ENCODE data around the gene KLHDC7A. TPM values are rescaled to one million over a fixed set of nuclear protein-coding genes. Genes with fewer than 3 reads are reported as not detected.

The KLHDC7A gene
- total RNA-seq, 1 donor from 2014 or later: 34.5 TPM

GRCh38 chr1:18508084-18508483, 27.4 kb downstream of the KLHDC7A start:
- DNase-seq (ENCODE audit: low spot score): no peak

- no peak for DNase-seq (ENCODE audit: low spot score)
Observed at GRCh38 chr1:18511149-18511873, 30.6 kb downstream of the KLHDC7A start.

GRCh38 chr1:18511874-18512150, 31.1 kb downstream of the KLHDC7A start:
- no peak for DNase-seq (ENCODE audit: low spot score)

GRCh38 chr1:18512883-18513282, 32.2 kb downstream of the KLHDC7A start:
- no peak for DNase-seq (ENCODE audit: low spot score)

- DNase-seq (ENCODE audit: low spot score): no peak
Observed at GRCh38 chr1:18513995-18514394, 33.3 kb downstream of the KLHDC7A start.

GRCh38 chr1:18515120-18515667, 34.5 kb downstream of the KLHDC7A start:
- DNase-seq (ENCODE audit: low spot score): no peak

GRCh38 chr1:18516473-18516872, 35.7 kb downstream of the KLHDC7A start:
- no peak for DNase-seq (ENCODE audit: low spot score)

- no peak for DNase-seq (ENCODE audit: low spot score)
Observed at GRCh38 chr1:18526436-18527275, 45.9 kb downstream of the KLHDC7A start.

GRCh38 chr1:18527514-18527913, 46.8 kb downstream of the KLHDC7A start:
- no peak for DNase-seq (ENCODE audit: low spot score)

- no peak for DNase-seq (ENCODE audit: low spot score)
Observed at GRCh38 chr1:18527921-18528320, 47.2 kb downstream of the KLHDC7A start.

GRCh38 chr1:18528616-18529015, 47.9 kb downstream of the KLHDC7A start:
- DNase-seq (ENCODE audit: low spot score): no peak

GRCh38 chr1:18529714-18530113, 49.0 kb downstream of the KLHDC7A start:
- no peak for DNase-seq (ENCODE audit: low spot score)

GRCh38 chr1:18530587-18531502, 50.1 kb downstream of the KLHDC7A start:
- DNase-seq (ENCODE audit: low spot score): no peak

GRCh38 chr1:18531503-18531845, 50.7 kb downstream of the KLHDC7A start:
- DNase-seq (ENCODE audit: low spot score): no peak

GRCh38 chr1:18532390-18533170, 51.9 kb downstream of the KLHDC7A start:
- no peak for DNase-seq (ENCODE audit: low spot score)

GRCh38 chr1:18533259-18533658, 52.5 kb downstream of the KLHDC7A start:
- DNase-seq (ENCODE audit: low spot score): no peak

- peak; percentile 20 for DNase-seq (ENCODE audit: low spot score)
Observed at GRCh38 chr1:18534810-18535205, 54.1 kb downstream of the KLHDC7A start.
